HG03039 (cell line): Measurements from ENCODE around the gene DAD1.
"Not testable (repeated sequence)": the region's sequence is repeated elsewhere in the genome, so short reads cannot be mapped to it uniquely, and the experiment has no call there.

Experiments used
- ATAC-seq: cut with Tn5 transposase; IDR thresholded peaks from one replicate; pipeline ENCODE4 v1.9.1; 2021; ENCODE audit warnings: mild to moderate bottlenecking, moderate library complexity; ENCODE audit not compliant: unreplicated experiment

Gene DAD1

DNA sequence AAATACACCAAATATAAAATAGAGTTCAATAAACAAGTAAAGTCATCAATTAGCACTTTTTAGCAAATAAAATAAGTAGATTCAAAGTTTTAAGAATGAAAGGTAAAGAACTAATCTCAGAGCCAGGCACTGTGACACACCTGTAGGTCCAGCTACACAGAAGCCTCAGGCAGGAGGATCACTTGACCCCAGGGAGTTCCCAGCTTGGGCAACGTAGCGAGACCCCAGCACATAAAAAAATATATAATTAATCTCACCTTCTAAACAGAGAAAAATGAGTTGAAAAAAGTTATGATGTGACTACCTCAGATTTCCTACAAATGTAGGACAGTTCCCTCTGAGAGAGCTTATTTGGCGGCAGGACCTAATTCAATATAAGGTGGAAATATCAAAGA lies 19.3 kb downstream of the DAD1 start:
- ATAC-seq, result no peak

DNA sequence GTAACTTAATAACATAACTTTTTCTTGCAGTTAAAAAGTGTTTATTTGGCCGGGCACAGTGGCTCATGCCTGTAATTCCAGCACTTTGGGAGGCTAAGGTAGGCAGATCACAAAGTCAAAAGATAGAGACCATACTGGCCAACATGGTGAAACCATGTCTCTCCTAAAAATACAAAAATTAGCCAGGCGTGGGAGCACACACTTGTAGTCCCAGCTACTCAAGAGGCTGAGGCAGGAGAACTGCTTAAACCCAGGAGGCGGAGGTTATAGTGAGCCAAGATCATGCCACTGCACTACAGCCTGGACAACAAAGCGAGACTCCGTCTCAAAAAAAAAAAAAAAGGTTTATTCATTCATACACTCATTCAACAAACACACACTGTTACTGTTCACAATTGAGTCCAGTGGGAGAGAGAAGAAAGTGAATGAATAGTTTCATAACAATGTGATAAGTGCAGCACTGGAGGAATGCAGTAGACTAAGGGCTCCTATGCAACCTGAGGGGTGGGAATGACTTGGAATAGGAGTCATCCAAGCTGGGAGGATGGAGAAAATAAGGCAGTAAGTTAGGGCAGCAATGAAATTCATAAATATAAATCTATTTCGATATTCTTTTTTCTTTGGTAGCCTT lies 19.8 kb downstream of the DAD1 start:
- no peak for ATAC-seq

DNA sequence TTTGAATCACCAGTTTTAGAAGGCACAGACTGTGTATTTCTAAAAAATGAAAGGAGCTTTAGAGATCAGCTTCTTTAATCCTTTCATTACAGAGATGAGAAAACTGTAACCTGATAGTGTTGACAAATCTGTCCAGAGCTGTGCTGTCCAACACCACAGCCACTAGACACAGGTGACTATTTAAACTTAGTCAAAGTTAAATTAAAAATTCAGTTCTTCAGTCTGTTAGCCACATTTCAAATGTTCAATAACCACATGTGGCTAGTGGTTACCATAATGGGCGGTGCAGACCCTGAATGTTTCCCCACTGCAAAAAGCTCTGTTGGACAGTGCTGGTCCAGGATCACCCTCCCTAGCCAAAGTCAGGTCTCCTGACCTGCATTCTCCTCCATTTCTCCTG lies 21.6 kb downstream of the DAD1 start:
- ATAC-seq, result no peak

DNA sequence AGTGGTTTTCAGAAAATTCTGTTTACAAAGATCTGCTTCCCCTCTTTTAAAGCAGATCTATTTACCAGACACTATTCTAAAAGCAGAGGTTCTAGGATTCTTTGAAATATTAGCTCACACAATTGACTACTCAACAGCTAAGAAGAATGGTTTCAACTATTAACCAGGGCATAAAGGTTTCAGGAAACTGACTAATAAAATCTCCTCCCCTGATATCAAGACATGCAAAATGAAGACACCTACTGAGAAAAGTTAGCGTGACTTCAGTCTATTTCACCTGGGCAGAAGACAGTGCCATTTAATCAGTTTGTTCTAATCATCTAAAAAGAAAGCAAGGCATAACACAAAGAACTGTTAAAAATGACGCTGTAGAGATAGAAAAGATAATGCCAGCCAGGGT lies 22.2 kb downstream of the DAD1 start:
- no peak for ATAC-seq

DNA sequence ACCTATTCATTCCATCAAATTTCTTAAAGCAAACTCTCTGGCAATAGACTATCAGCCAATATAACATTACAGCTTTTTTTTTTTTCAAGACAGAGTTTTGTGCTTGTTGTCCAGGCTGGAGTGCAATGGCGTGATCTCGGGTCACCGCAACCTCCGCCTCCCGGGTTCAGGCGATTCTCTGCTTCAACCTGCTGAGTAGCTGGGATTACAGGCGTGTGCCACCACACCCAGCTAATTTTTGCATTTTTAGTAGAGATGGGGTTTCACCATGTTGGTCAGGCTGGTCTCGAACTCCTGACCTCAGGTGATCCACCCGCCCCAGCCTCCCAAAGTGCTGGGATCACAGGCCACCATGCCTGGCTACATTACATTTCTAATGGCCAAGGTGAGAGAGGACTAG lies 22.8 kb downstream of the DAD1 start:
- not testable (repeated sequence) for ATAC-seq

DNA sequence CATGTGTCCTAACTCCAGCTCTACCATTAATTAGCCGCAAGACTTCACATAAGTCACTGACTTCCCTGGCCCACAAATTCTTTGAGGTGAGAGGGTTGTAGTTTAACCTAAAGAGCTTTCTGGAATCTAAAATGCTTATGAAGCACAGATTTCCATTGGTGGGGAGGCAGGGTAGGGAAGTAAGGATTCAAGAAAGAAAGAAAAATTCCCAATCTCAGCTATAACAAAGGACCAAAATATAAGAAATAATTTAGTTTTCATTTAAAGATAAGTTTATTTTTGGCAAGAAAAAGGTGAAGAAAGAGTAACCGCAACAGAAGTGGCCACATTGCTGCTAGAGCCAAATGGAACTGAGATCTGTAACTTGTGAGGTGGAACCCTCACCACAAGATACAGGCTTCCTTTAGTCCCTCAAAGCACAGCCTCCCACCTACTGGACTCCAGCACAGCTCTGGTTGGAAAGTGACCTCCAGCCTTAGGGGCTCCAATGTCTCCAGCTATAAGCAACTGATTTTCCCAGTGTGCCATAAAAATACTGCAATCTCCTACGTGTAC lies 23.6 kb downstream of the DAD1 start:
- ATAC-seq, result peak; percentile 34

DNA sequence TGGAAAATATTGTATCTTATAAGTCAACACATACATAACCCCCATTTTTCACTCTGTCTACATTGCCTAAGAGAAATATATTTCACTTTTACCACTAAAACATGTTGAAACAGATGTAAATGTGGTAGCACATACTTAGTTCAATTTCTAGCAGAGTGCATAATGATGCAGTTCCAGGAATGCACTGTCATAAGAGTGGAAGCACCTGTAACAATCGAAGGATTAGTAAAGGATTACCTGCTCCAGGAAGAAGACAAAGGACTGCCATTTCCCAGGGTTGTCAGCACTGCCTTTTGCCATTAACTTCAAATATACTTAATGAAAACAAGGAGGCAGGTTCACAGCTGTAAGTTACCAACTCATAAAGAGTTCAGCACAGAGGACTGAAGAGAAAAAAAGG lies 24.6 kb downstream of the DAD1 start:
- no peak for ATAC-seq

DNA sequence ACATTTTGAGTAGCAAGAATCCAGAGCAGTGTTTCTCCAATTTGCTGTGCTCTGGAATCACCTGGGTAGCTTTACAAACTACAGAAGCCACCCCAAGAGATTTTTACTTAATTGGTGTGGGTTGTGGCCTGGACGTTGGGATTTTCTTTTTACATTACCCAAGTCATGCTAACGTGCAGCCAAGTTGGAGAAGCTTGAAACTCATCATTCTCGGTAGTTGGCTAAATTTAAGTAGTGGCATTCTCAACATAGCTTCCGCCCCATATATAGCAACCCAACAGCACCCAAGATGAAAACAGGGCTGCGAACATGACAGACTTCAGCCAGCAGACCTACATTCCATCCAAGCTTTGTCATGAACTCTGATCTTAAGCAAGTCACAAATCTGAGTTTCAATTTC lies 25.0 kb downstream of the DAD1 start:
- no peak for ATAC-seq

DNA sequence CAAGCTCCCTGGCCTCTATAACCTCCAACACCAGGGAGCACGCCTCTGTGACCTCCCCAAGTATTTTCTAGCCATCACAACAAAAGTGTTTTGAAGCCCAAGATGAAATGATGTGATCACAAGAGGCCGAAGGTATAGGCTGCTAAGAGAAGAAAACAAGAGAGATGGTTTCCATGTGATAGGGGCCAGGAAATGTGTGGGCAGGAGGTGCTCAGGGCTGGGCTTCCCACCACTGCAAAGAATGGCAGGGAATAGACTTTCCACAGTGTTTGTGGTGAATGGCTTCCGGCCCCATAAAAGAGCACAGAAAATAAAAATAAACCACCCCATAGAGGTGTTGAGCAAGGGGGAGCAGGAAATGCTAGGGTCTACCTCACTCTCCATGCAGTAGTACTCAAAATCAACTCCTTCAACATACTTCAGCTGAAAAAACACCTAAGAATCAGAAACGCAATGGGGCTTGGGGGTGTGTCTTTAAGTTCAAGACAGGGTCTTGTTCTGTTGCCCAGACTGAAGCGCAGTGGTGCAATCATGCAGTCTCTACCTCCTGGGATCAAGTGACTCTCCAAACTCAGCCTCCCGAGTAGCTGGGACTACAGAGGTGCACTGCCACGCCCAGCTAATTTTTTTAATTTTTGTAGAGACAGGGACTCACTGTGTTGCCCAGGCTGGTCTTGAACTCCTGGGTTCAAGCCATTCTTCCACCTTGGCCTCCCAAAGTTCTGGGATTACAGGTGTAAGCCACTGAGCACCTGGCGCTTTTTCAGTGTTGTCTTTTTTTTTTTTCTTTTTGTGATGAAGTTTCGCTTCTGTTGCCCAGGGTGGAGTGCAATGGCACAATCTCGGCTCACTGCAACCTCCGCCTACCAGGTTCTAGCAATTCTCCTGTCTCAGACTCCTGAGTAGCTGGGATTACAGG lies 27.1 kb downstream of the DAD1 start:
- ATAC-seq, result no peak

DNA sequence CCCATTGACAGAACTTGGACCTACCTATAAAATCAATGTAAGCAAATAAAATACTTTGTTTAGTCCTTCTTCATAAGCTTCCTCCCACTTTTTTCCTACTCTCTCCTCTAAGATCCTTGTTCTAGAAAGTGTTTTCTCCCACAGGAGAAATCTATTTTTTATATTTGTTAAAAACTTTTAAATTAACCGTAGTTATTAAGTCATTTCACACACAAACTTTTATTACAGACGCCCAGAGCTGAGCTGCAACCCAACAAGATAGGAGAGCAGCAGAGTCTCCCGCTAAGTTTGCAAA lies 27.7 kb downstream of the DAD1 start:
- no peak for ATAC-seq

DNA sequence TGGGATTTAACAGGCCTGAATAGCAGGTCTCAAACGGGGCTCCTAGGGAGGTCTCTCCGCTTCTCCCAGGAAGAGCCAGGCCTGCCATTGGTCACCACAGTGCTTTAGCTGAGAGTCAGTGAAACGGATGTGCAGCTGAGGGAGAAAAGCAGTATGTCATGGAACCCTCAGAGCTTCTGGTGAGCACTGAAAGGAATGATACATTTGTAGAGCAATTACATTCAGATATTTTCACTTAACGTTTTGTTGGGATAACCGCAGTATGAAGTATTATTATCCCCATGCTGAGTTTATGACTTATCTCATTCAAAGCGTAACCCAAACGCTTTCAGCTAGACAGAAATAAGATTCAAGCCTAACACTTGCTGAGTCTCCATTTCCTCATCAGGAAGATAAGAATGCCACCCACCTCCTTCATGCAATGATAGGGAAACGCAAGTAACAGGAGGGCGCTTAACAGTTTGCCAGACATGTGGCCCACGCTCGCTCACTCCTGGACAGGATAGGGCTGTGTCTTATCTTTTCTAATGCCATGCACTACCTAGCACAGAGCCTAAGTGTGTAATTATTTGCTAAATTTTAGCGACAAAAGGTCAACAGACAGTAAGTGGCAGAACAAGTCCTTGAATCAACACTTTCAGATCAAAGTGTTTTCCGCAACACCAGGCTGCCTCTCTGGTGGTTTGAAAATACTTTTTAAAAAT lies 28.2 kb downstream of the DAD1 start:
- no peak for ATAC-seq

DNA sequence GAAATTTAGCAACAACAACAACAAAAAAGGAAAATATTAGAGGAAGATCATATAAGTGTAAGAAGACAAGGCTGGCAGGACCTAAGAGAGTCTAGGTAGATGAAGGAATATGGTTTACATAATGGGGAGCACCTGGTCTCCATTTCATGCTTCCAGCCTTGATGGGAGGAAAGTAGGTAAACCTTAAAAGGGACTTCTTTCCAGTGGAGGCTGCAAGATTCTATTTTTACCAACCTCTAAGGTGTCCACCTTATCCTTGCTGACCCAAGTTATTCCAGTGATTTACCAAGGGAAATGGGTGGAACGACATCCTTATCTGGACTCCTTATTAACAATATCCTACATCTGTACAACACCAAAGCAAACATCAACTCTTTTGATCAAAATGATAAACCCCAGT lies 30.0 kb downstream of the DAD1 start:
- ATAC-seq, result no peak

DNA sequence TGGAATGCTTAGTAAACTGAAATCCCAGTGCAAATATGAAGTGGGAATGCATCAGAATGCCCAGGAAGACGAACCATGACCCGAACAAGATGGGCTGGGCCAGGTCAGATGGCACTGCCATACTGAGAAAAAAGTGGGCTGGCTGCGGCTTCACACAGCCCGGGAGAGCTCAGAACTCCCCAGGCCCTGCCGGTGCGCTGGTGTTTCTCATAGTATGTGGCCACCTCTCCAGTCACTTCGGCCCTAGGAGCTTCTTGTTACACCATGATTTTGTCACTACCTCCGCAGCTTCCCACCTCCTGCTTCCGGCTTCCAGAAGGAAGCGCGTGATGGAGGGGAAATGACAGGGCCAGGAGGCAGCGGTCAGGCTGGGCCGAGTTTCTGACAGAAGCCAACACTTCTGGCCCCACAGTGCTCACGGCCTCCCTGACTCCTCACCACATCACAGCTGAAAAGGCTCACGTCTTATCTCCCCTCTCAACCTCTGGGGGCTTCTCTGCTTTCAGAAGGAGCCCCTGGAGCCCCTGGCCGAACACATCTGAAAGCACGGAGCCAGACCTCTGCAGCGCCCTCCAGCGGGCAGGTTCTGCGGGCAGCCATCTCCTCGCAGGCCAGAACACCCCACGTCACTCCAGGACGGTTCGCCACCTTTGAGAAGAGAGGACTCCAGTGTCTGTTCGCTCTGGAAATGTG lies 30.7 kb downstream of the DAD1 start:
- ATAC-seq, result no peak

DNA sequence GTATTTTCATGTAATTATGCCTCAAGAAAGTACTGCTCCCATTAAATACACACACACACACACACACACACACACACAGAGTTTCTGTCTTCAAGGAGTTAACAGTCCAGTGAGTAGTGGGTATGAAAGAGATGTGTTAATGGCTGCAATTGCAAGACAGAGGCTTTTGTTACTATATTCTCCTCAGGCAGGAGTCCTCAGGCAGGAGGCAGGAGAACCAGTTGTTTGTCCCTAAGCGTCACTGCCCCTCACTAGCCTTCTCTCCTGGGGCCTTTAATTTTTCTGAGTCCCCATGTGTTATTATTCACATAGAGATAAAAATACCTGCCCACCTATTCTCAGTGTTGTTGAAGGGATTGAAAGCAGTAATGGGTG lies 31.2 kb downstream of the DAD1 start:
- no peak for ATAC-seq

DNA sequence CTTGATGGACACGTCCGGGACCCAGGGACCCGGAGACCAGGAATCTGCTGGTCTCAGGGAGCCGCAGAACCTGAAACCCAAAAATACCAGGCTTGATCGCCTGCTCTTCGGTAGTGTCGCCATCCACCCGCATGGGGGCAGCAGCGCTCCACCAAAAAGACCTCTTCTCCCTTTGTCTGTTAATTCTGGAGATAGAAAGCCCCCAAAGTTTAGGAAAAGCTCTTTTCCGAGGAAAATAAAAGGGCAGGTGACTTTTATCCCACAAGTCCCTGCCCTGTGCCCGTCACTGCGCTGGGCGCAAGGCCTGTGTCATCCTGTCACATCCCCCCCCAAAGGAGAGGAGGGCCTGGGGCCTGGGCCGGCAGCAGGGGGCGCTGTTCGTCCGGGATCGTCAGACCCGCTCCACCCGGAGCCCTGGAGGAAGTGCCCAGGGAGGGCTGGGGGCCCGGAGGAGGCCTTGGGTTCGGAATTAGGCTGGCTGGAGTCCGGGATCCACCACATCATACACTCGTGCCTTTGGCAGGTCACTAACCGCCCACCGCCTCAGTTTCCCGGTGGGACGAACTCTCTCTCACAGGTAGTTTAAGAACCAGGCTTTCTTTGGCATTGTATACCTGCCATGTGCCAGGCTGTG lies 31.9 kb downstream of the DAD1 start:
- peak; percentile 31 for ATAC-seq

DNA sequence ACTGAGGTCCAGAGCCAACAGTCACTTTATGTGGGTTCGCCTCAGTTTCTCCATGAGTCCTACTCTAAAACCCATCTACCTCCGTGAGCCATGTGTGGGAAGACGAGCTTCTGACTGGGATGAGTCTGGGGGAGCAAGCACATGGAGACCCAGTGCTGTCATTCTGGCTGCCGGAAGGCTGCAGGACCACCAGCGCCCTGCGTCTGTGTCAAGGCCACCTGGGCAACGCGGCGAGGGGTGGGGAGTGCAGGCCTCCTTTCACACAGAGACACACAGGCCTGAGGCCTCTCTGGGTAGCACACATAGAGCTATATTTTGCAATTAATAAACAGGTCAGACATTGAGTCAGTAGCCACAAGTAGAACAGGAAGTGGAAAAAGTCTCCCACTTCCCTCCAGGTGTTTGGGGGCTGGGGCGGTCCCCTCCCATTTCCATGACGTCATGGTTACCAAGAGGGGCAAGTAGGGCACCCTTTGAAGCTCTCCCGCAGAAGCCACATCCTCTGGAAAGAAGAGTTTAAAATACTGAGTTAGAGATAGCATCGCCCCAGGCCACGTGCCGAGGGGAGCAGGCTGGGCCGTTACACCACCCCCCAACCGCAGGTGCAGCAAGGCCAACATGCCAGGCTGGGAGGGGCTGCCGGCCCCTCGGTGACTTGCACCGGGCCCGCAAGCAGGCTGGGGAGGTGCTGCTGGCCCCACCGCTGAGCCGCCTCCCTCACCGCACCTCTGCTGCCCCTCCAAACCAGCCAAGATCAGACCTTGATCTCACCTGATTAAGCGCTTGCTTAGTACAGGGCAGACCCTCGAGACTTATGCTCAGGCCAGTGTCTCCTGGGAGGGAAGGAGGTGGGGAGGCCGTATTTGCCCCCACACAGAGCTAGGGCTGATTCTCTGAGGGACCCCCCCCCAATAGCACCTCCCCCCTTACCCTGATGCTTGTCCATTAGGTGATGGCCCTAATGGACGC lies 32.7 kb downstream of the DAD1 start:
- ATAC-seq, result peak; percentile 59

DNA sequence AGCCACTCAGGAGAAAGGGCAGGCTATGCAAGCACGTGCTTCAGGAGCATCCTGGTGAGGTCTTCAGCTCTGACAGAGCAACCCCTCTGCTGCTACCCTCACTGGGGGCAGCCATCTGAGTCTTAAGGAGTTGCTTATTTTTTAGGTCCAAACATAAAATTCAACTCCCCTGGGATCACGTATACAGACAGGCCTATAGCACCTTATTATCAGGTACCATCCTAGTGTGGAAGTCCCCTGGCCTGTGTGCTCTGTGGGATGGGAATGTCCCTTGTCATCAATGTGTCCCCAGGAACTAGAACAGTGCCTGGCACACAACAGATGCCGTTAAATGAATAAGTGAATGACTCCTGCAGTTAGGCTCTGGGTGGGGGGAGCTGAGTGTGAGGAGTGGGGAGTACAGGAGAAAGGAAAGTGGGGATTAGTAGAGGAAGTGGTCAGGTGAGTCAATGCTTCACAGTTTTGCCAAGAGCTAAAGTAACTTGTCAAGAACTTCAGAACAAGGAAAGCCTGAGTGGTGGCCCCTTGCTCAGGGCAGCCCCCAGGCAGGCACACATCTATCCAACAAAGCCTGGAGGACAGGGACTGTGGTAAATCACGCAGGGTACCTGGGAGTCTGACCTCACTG lies 33.5 kb downstream of the DAD1 start:
- ATAC-seq, result peak; percentile 3

DNA sequence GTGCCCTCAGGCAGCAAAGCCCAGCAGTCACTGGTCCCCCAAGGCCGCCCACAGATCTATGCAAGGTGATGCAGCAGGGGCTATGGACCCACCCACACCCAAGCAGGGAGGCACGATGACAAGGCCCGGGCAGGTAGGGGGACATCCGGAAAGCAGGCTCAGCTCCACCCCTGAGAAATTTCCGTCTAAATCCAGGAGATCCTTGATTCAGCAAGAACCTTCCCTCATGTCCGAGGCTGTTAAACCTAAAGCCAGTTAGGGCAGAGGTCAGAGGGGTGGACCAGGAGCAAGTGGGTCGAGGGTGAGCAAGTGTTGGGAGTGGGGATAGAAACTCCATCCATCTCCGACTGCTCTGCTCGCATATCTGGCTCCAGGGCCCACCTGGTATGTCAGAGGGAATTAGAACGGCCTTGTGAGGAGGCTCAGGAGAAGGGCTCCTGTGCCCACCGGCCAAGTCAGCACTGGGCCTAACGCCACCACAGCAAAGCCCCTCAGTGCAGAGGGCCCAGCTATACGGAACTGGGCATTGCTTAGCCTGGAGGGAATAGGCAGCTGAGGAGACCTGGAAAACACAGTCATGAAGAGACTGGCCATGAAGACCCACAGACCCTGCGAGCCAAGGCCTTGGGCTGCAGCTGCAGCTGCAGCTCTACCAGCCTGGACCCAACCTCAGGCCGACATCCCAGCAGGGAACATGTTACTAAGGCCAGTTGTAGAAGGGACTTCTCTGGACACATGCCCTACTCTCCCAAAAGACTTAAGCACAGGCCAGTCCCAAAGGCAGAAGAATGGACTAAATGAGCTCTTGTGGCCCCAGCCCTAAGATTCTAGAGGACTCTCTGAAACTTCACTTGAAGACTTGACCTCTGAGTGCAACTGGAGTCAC lies 34.3 kb downstream of the DAD1 start:
- ATAC-seq, result no peak
